Nephron (organoid): ENCODE data around the gene HS6ST3.
"Not testable (repeated sequence)": the region's sequence is repeated elsewhere in the genome, so short reads cannot be mapped to it uniquely, and the experiment has no call there.

Source experiments
- H3K27ac Mint-ChIP-seq, 3 experiments: 2 replicates each; pipeline ENCODE4 v1.8.0; 2020; ENCODE audit warnings: mixed read lengths in 3 of 3, mild to moderate bottlenecking in 2 of 3, moderate library complexity in 1 of 3
- H3K27me3 Mint-ChIP-seq: 2 replicates; pipeline ENCODE4 v1.8.0; 2021; ENCODE audit warnings: low read depth, mild to moderate bottlenecking, moderate library complexity, mixed read lengths
- H3K36me3 Mint-ChIP-seq: 2 replicates; pipeline ENCODE4 v1.8.0; 2020; ENCODE audit warnings: low read depth, mixed read lengths
- H3K4me1 Mint-ChIP-seq: 2 replicates; pipeline ENCODE4 v1.8.0; 2020; ENCODE audit warnings: mixed read lengths
- H3K4me3 Mint-ChIP-seq, 3 experiments: 2 replicates each; pipeline ENCODE4 v1.8.0; 2020; ENCODE audit warnings: mild to moderate bottlenecking in 3 of 3, mixed read lengths in 3 of 3, moderate library complexity in 2 of 3
- H3K9me3 Mint-ChIP-seq: 2 replicates; pipeline ENCODE4 v1.8.0; 2020; ENCODE audit warnings: mixed read lengths
- TF ChIP-seq, protein P1 (sequence below), 3 experiments: fragments of 200-600 bp; sonication (generic); IDR thresholded peaks; one replicate each; pipeline ENCODE4 v1.5.0; 2021; ENCODE audit warnings: antibody characterized with exemption in 3 of 3; ENCODE audit not compliant: unreplicated experiment in 3 of 3

Gene HS6ST3

DNA sequence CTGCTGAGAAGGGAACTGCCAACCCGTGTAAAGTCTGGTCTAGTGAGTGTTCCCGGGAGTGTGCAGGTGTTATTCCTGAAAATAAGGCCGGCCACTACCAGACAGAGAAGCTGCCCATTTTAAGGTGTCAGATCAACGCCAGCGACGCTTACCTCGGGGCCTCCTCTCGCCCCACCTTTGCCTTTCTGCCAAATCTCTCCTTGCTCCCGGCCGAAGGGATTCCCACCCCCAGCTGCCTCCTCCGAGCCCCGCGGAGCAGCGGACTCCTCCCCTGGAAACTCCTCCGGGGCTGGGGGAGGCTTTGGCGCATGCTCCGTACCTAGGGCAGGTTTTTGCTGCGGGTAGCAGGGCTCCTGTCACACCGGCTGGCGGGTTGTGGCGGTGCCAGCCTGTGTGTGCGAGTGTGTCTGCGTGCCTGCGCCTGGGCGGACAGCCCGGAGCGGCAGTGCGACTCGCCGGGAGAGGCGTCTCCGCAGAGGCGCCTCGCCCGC, at the start of gene HS6ST3:
HS6ST3 (plus strand) TSS at position 359 of the 491 bp plus-strand sequence.
- Mint-ChIP-seq H3K36me3 (no peaks in the 10 kb centered on the region), H3K4me3 (peak within 1 kb of the TSS; percentile 80 to 88 (median 87)), H3K4me1 (no peaks in the 10 kb centered on the region), H3K27ac (no peak within 1 kb of the TSS), H3K27me3 (peaks cover 89% of the 10 kb centered on the region), H3K9me3 (no peaks in the 10 kb centered on the region)
- TF ChIP-seq, protein P1, sequence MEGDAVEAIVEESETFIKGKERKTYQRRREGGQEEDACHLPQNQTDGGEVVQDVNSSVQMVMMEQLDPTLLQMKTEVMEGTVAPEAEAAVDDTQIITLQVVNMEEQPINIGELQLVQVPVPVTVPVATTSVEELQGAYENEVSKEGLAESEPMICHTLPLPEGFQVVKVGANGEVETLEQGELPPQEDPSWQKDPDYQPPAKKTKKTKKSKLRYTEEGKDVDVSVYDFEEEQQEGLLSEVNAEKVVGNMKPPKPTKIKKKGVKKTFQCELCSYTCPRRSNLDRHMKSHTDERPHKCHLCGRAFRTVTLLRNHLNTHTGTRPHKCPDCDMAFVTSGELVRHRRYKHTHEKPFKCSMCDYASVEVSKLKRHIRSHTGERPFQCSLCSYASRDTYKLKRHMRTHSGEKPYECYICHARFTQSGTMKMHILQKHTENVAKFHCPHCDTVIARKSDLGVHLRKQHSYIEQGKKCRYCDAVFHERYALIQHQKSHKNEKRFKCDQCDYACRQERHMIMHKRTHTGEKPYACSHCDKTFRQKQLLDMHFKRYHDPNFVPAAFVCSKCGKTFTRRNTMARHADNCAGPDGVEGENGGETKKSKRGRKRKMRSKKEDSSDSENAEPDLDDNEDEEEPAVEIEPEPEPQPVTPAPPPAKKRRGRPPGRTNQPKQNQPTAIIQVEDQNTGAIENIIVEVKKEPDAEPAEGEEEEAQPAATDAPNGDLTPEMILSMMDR (IDR thresholded peaks at IDR 0.05; ENCODE audit: unreplicated experiment in 3 of 3) = no peak

DNA sequence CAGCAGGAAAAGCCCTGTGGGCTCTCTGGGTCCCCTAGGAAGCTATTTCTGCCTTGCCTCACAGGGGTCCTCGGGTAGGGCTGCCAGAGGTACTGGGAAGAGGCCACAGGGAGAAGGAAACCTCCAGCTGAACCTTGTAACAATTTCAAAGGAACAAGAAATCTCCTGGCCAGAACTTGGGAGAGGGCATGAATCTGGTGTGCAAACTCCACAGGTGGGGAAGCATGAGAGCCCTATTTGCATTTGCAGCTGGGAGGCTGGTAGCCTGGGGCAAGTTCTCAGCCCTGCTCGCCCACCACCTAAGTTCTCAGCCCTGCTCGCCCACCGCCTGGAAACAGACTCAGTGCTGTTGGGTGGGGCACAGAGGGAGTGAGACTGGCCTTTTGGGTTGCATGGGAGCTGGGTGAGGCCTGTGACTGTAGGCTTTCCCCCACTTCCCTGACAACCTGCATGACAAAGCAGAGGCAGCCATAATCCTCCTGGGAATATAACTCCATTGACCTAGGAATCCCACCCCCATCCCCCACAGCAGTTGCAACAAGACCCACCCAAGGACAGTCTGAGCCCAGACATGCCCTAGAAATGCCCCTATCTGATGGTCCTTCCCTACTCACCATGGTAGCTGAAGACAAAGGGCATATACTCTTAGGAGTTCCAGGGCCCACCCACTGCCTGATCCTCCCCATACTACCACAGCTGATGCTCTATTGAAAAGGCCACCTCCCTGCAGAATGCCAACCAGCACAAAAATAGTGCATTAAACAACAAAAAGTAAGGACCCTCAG, 48.4 kb upstream of the HS6ST3 start:
- Mint-ChIP-seq H3K4me1 (no peaks in the 10 kb centered on the region), H3K27me3 (no peaks in the 10 kb centered on the region), H3K36me3 (peaks cover 69% of the 10 kb centered on the region), H3K27ac (no peak overlapping the region), H3K4me3 (no peak overlapping the region), H3K9me3 (peaks cover 46% of the 10 kb centered on the region)
- TF ChIP-seq, protein P1 (IDR thresholded peaks at IDR 0.05; ENCODE audit: unreplicated experiment in 3 of 3) = no peak

DNA sequence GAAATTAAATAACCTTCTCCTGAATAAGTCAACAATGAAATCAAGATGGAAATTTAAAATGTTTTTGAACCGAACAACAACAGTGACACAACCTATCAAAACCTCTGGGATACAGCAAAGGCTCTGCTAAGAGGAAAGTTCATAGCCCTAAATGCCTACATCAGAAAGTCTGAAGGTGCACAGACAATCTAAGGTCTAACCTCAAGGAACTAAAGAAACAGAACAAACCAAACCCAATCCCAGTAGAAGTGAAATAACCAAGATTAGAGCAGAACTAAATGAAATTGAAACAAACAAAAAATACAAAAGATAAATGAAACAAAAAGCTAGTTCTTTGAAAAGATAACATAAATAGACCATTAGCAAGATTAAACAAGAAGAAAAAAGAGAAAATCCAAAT, 45.7 kb upstream of the HS6ST3 start:
- H3K27ac Mint-ChIP-seq = no peak overlapping the region
- H3K36me3 Mint-ChIP-seq = peaks cover 93% of the 10 kb centered on the region
- no peak overlapping the region for H3K4me3 Mint-ChIP-seq
- TF ChIP-seq, protein P1 (IDR thresholded peaks at IDR 0.05; ENCODE audit: unreplicated experiment in 3 of 3) = no peak
- H3K27me3 Mint-ChIP-seq = no peaks in the 10 kb centered on the region
- peaks cover 61% of the 10 kb centered on the region for H3K9me3 Mint-ChIP-seq
- no peaks in the 10 kb centered on the region for H3K4me1 Mint-ChIP-seq

DNA sequence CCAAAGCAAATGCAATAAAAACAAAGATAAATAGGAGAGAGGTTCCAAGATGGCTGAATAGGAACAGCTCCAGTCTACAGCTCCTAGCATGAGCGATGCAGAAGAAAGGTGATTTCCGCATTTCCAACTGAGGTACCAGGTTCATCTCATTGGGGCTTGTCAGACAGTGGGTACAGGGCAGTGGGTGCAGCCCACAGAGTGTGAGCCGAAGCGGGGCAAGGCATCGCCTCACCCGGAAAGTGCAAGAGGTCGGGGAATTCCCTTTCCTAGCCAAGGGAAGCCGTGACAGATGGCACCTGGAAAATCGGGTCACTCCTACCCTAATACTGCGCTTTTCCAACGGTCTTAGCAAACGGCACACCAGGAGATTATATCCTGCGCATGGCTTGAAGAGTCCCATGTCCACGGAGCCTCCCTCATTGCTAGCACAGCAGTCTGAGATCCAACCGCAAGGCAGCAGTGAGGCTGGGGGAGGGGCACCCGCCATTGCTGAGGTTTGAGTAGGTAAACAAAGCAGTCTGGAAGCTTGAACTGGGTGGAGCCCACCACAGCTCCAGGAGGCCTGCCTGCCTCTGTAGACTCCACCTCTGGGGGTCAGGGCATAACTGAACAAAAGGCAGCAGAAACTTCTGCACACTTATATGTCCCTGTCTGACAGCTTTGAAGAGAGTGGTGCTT, 43.3 kb upstream of the HS6ST3 start:
- not testable (repeated sequence) for H3K27me3 Mint-ChIP-seq, H3K4me1 Mint-ChIP-seq, H3K4me3 Mint-ChIP-seq, H3K27ac Mint-ChIP-seq
- Mint-ChIP-seq H3K36me3 (peaks cover 87% of the 10 kb centered on the region), H3K9me3 (peaks cover 72% of the 10 kb centered on the region)

DNA sequence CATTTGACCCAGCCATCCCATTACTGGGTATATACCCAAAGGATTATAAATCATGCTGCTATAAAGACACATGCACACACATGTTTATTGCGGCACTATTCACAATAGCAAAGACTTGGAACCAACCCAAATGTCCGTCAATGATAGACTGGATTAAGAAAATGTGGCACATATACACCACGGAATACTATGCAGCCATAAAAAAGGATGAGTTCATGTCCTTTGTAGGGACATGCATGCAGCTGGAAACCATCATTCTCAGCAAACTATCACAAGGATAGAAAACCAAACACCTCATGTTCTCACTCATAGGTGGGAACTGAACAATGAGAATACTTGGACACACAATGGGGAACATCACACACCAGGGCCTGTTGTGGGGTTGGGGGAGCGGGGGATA, 39.0 kb upstream of the HS6ST3 start:
- H3K27me3 Mint-ChIP-seq = not testable (repeated sequence)
- H3K9me3 Mint-ChIP-seq = peaks cover 31% of the 10 kb centered on the region

DNA sequence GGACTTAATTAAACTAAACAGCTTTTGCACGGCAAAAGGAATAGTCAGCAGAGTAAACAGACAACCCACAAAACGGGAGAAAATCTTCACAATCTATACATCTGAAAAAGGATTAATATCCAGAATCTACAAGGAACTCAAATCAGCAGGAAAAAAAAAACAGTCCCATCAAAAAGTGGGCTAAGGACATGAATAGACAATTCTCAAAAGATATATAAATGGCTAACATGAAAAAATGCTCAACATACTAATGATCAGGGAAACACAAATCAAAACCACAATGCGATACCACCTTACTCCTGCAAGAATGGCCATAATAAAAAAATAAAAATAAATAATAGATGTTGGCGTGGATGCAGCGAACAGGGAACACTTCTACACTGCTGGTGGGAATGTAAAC, 38.4 kb upstream of the HS6ST3 start:
- Mint-ChIP-seq H3K4me3 (peak overlapping the region; percentile 98 to 100 (median 99)), H3K9me3 (peaks cover 25% of the 10 kb centered on the region), H3K36me3 (peaks cover 38% of the 10 kb centered on the region)
- not testable (repeated sequence) for H3K27me3 Mint-ChIP-seq, H3K4me1 Mint-ChIP-seq, H3K27ac Mint-ChIP-seq

More for the DNA sequence above, 39.0 kb upstream of the HS6ST3 start:
- peaks cover 44% of the 10 kb centered on the region for H3K36me3 Mint-ChIP-seq
- peak overlapping the region; percentile 20 to 59 (median 48) for H3K4me3 Mint-ChIP-seq
- not testable (repeated sequence) for H3K4me1 Mint-ChIP-seq, H3K27ac Mint-ChIP-seq

DNA sequence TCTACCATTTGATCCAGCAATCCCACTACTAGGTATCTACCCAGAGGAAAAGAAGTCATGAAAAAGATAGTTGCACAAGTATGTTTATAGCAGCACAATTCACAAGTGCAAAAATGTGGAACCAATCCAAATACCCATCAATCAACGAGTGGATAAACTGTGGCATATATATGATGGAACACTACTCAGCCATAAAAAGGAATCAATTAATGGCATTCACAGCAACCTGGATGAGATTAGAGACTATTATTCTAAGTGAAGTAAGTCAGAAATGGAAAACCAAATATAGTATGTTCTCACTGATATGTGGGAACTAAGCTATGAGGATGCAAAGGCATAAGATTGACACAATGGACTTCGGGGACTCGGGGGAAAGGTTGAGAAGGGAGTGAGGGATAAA, 38.0 kb upstream of the HS6ST3 start:
- not testable (repeated sequence) for H3K4me1 Mint-ChIP-seq, H3K27me3 Mint-ChIP-seq
- H3K36me3 Mint-ChIP-seq = peaks cover 35% of the 10 kb centered on the region
- H3K4me3 Mint-ChIP-seq = peak overlapping the region; percentile 98 to 100 (median 99)
- H3K27ac Mint-ChIP-seq = peak overlapping the region in 1 of 3 experiments; percentile 99
- H3K9me3 Mint-ChIP-seq = peaks cover 25% of the 10 kb centered on the region

DNA sequence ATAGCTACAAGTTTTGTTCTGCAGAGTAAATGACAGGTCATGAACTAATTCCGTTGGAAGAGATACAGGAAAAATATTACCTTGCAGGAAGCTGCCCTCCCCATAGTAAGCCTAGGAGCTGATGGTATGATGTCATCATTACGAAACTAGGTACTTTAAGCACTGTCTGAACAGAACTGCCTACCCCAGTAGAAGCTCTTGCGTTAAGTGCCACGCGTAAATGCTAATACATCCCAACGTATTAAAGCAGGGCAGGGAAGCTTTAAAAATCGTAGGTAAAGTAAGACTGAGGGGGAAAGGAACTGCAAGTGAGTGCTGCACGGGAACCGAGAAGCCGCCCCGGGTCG, 37.3 kb upstream of the HS6ST3 start:
- Mint-ChIP-seq H3K9me3 (peaks cover 22% of the 10 kb centered on the region), H3K27ac (peak overlapping the region; percentile 86 to 99 (median 95)), H3K4me1 (peaks cover 7% of the 10 kb centered on the region), H3K4me3 (peak overlapping the region; percentile 98 to 100 (median 99)), H3K36me3 (peaks cover 29% of the 10 kb centered on the region), H3K27me3 (no peaks in the 10 kb centered on the region)
- TF ChIP-seq, protein P1 (IDR thresholded peaks at IDR 0.05; ENCODE audit: unreplicated experiment in 3 of 3) = no peak
